Peyer's patch (tissue), 4 donors: ENCODE measurements around the gene PPFIBP2.

Experiments
- POLR2A ChIP-seq, 2 donors: fragments of 450-650 bp; IDR thresholded peaks; one replicate each; pipeline ENCODE4 v1.5.1; 2017; ENCODE audit warnings: antibody characterized with exemption in 2 of 2, mild to moderate bottlenecking in 2 of 2, moderate library complexity in 2 of 2
- TF ChIP-seq, protein P1 (sequence below), 6 experiments: fragments of 450-650 bp in 4 of 6; fragments of 200-600 bp in 2 of 6; sonication (generic) in 1 of 6; IDR thresholded peaks; one replicate each; pipeline ENCODE4 v1.5.1; 2017 to 2019; ENCODE audit warnings: antibody characterized with exemption in 6 of 6, mild to moderate bottlenecking in 3 of 6, moderate library complexity in 1 of 6

DNA sequence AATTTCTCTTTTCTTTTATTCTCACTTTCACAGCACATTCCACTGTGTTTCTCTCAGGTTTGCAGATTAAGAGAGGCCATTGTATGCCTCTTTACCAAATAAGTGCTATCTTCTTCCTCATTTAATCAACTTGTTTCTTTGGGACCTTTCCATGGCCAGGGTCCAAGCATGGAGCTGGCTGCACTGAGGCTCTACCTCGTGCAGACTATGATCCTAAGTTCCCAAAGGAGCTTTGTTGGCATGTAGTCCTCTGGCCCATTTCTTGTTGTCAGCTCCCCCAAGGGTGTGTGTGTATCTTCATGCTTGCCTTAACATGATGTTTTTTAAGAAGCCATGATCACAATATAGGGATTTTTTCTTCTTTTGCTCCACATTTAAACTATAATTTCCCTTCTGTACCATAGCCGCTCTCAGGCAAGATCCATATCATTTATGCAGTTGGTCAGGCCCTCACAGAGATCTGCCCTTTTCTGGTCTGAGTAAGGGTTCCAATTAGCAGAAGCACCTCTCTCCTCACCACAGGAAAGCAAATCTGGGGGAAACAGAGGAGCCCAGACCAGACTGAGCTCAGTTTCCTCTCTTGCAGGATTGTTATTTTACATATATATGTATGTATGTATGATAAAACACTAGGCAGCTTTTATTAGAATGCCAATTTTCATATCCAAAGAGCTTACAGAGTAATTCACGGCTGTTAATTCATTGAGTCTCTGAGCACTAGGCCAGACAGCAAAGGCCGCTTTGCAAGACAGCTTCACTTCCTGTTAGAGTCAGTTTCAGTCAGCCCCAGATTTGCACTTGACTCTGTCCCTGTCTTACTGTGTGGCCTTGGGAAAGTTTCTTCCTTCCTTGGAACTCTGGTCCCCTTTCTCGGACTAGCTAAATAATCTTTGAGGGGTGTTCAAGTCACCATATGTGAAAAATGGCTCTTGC is 125.2 kb downstream of the PPFIBP2 start:
- TF ChIP-seq, protein P1, sequence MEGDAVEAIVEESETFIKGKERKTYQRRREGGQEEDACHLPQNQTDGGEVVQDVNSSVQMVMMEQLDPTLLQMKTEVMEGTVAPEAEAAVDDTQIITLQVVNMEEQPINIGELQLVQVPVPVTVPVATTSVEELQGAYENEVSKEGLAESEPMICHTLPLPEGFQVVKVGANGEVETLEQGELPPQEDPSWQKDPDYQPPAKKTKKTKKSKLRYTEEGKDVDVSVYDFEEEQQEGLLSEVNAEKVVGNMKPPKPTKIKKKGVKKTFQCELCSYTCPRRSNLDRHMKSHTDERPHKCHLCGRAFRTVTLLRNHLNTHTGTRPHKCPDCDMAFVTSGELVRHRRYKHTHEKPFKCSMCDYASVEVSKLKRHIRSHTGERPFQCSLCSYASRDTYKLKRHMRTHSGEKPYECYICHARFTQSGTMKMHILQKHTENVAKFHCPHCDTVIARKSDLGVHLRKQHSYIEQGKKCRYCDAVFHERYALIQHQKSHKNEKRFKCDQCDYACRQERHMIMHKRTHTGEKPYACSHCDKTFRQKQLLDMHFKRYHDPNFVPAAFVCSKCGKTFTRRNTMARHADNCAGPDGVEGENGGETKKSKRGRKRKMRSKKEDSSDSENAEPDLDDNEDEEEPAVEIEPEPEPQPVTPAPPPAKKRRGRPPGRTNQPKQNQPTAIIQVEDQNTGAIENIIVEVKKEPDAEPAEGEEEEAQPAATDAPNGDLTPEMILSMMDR (IDR thresholded peaks at IDR 0.05), result no peak
- TF ChIP-seq POLR2A (IDR thresholded peaks at IDR 0.05), result no peak
